K562 (cell line): ENCODE data around the gene FCAMR. TPM values are rescaled to one million over a fixed set of nuclear protein-coding genes. Genes with fewer than 3 reads are reported as not detected.

ENCODE experiments used
- ARID1B ChIP-seq: fragments of 450-650 bp; IDR thresholded peaks from 2 replicates; pipeline ENCODE4 v1.6.1; 2016; ENCODE audit warnings: antibody characterized with exemption, mild to moderate bottlenecking, inconsistent platforms
- DACH1 ChIP-seq: fragments of 450-650 bp; IDR thresholded peaks from 2 replicates; pipeline ENCODE4 v1.6.1; 2018; ENCODE audit not compliant: partially characterized antibody
- EGR1 ChIP-seq: fragments of 450-650 bp; conservative IDR thresholded peaks from 2 replicates; pipeline ENCODE4 v1.6.1; 2017; ENCODE audit warnings: mild to moderate bottlenecking
- ESRRB ChIP-seq: fragments of 250-450 bp; sonication (Bioruptor Pico); IDR thresholded peaks from 2 replicates; pipeline ENCODE4 v1.5.0; 2020; ENCODE audit warnings: mild to moderate bottlenecking, moderate library complexity, borderline replicate concordance
- EZH2 ChIP-seq: IDR thresholded peaks from 2 replicates; pipeline ENCODE4 v1.6.1; 2012; ENCODE audit warnings: low read depth, mild to moderate bottlenecking, inconsistent platforms, low read length, borderline replicate concordance
- HDAC3 ChIP-seq: fragments of 450-650 bp; IDR thresholded peaks from 2 replicates; pipeline ENCODE4 v1.6.1; 2018; ENCODE audit warnings: borderline replicate concordance, mild to moderate bottlenecking, moderate library complexity; ENCODE audit not compliant: partially characterized antibody
- HLTF ChIP-seq: fragments of 450-650 bp; IDR thresholded peaks from 2 replicates; pipeline ENCODE4 v1.6.1; 2016
- KDM1A ChIP-seq, 2 experiments: fragments of 450-650 bp; IDR thresholded peaks; 2 replicates each; pipeline ENCODE4 v1.6.1; 2016; ENCODE audit warnings: mild to moderate bottlenecking in 2 of 2
- KDM5B ChIP-seq: fragments of 200-600 bp; sonication (generic); IDR thresholded peaks from 2 replicates; pipeline ENCODE4 v1.6.1; 2012; ENCODE audit warnings: low read depth, mild to moderate bottlenecking, moderate library complexity, low read length, control low read depth, inconsistent platforms; ENCODE audit not compliant: insufficient replicate concordance
- KHSRP ChIP-seq: fragments of 450-650 bp; IDR thresholded peaks from 2 replicates; pipeline ENCODE4 v1.6.1; 2017
- NR4A1 ChIP-seq, 2 experiments: fragments of 250-450 bp in 1 of 2; fragments of 450-650 bp in 1 of 2; sonication (Bioruptor Pico) in 1 of 2; IDR thresholded peaks; 2 replicates each; pipeline versions ENCODE4 v1.4.0 to v1.6.1; 2016 to 2020; ENCODE audit warnings: mild to moderate bottlenecking in 2 of 2, missing compliant biosample characterization in 1 of 2, missing genetic modification characterization in 1 of 2, moderate library complexity in 1 of 2
- POLR2B ChIP-seq: fragments of 450-650 bp; IDR thresholded peaks from 2 replicates; pipeline ENCODE4 v1.6.1; 2018; ENCODE audit warnings: low read depth; ENCODE audit not compliant: partially characterized antibody
- POLR2H ChIP-seq: IDR thresholded peaks from 2 replicates; pipeline ENCODE4 v1.6.1; 2016; ENCODE audit warnings: missing genetic modification characterization, low read depth, mild to moderate bottlenecking, control low read depth, missing compliant biosample characterization, moderate library complexity
- PRDM10 ChIP-seq: fragments of 450-650 bp; IDR thresholded peaks from 2 replicates; pipeline ENCODE4 v1.6.1; 2018; ENCODE audit not compliant: partially characterized antibody
- RCOR1 ChIP-seq, 2 experiments: IDR thresholded peaks; 2 replicates each; pipeline ENCODE4 v1.6.1; 2012; ENCODE audit warnings: low read depth in 2 of 2, low read length in 2 of 2, borderline replicate concordance in 1 of 2, improper control_type of control experiment in 1 of 2
- SOX6 ChIP-seq: fragments of 450-650 bp; IDR thresholded peaks from 2 replicates; pipeline ENCODE4 v1.6.1; 2014; ENCODE audit warnings: mild to moderate bottlenecking
- SRF ChIP-seq, 2 experiments: fragments of 250-450, 450-650 bp in 1 of 2; sonication (Bioruptor Pico) in 1 of 2; sonication (generic) in 1 of 2; formaldehyde crosslinking; IDR thresholded peaks; 2 replicates each; pipeline versions ENCODE4 v1.5.0 to v1.5.1; 2020 to 2022; ENCODE audit warnings: mild to moderate bottlenecking in 1 of 2, missing genetic modification reagents in 1 of 2
- SRSF3 ChIP-seq: fragments of 200-400 bp; formaldehyde crosslinking; IDR thresholded peaks from 2 replicates; pipeline ENCODE4 v1.6.1; 2016; ENCODE audit warnings: mild to moderate bottlenecking, low read length, moderate library complexity; ENCODE audit not compliant: insufficient read depth
- TAF7 ChIP-seq: fragments of 450-650 bp; IDR thresholded peaks from 2 replicates; pipeline ENCODE4 v1.6.1; 2016; ENCODE audit warnings: missing genetic modification characterization, missing compliant biosample characterization
- TCF3 ChIP-seq: sonication (generic); formaldehyde crosslinking; IDR thresholded peaks from 2 replicates; pipeline ENCODE4 v1.4.0; 2020; ENCODE audit warnings: mild to moderate bottlenecking, missing genetic modification reagents
- TCFL5 ChIP-seq: fragments of 250-450 bp; sonication (Bioruptor Pico); conservative IDR thresholded peaks from 2 replicates; pipeline ENCODE4 v1.6.1; 2021; ENCODE audit warnings: mild to moderate bottlenecking, moderate library complexity, matching md5 sums
- ZFP91 ChIP-seq: sonication (generic); formaldehyde crosslinking; IDR thresholded peaks from 2 replicates; pipeline ENCODE4 v1.8.0; 2022; ENCODE audit warnings: mild to moderate bottlenecking, missing genetic modification reagents
- ZKSCAN3 ChIP-seq: fragments of 250-450 bp; sonication (Bioruptor Pico); IDR thresholded peaks from 2 replicates; pipeline ENCODE4 v1.4.0; 2020
- ZNF146 ChIP-seq: IDR thresholded peaks from one replicate; pipeline ENCODE4 v1.6.1; 2018; ENCODE audit warnings: missing compliant biosample characterization; ENCODE audit not compliant: unreplicated experiment
- ZNF3 ChIP-seq: fragments of 250-450 bp; sonication (Bioruptor Pico); IDR thresholded peaks from 2 replicates; pipeline ENCODE4 v1.5.0; 2021; ENCODE audit warnings: mild to moderate bottlenecking, moderate library complexity
- ZNF583 ChIP-seq: fragments of 250-450 bp; sonication (Bioruptor Pico); IDR thresholded peaks from 2 replicates; pipeline ENCODE4 v1.4.0; 2020
- polyA plus RNA-seq, 8 experiments: library from polyadenylated mRNA; depleted of rRNA in 4 of 8; stranded (reverse) in 5 of 8; unstranded in 3 of 8; fragments of >200 nt; fragmentation: Nextera tagmentation in 2 of 8; fragmentation: Illumina TruSeq in 1 of 8; extraction: Ambion mirVana in 2 of 8; extraction: Trizol in 1 of 8; gene quantifications; 2 replicates each; pipeline versions ENCODE4 v1.2.1 to v1.2.3, GENCODE V29; 2011 to 2014; ENCODE audit warnings: inconsistent platforms in 1 of 8, missing spikeins in 1 of 8
- total RNA-seq, 7 experiments: library from RNA; depleted of rRNA in 6 of 7; stranded (reverse); fragments of >200 nt in 6 of 7; fragmentation: Illumina TruSeq in 2 of 7; extraction: Trizol in 2 of 7; gene quantifications; 2 replicates each; pipeline versions ENCODE4 v1.2.1 to v1.2.3, GENCODE V29; 2011 to 2021; ENCODE audit warnings: low replicate concordance in 1 of 7

The FCAMR gene
- total and polyA plus RNA-seq, 9 of the 15 experiments (the other 6 are each of a cell fraction or from before 2014, with no cell fraction given) = not detected

GRCh38 chr1:206940588-206940936 is 29.7 kb downstream of the FCAMR start (continued):
- TF ChIP-seq PRDM10 (no peak), ZNF3 (CRISPR knock-in tag) (no peak), KHSRP (no peak), DACH1 (no peak), TAF7 (tag) (no peak), ZFP91 (CRISPR knock-in tag) (no peak), SRSF3 (no peak), HDAC3 (no peak), HLTF (no peak), ZNF146 (CRISPR knock-in tag) (no peak), KDM1A (IDR thresholded peaks at IDR 0.05) (peak; percentile 78 to 80), POLR2B (no peak), RCOR1 (IDR thresholded peaks at IDR 0.05; ENCODE audit: borderline replicate concordance in 1 of 2, low read depth in 2 of 2, low read length in 2 of 2) (peak in 1 of 2 experiments; percentile 67; a peak in 2 of 4 replicates), EGR1 (no peak), ARID1B (no peak), KDM5B (no peak), TCFL5 (no peak), ZNF583 (CRISPR knock-in tag) (no peak), SRF (CRISPR knock-in tag; IDR thresholded peaks at IDR 0.05) (no peak), ZKSCAN3 (no peak), ESRRB (CRISPR knock-in tag) (no peak), EZH2 (no peak), SOX6 (peak; percentile 64), POLR2H (tag) (no peak), NR4A1 (CRISPR knock-in tag; IDR thresholded peaks at IDR 0.05) (no peak), NR4A1 (tag; IDR thresholded peaks at IDR 0.05) (no peak), TCF3 (peak; percentile 53)
